Small intestine (tissue), 7 donors: Measurements from ENCODE around the gene LYRM4. TPM values are rescaled to one million over a fixed set of nuclear protein-coding genes. Genes with fewer than 3 reads are reported as not detected.
A peak's percentile ranks its signal among the peaks of the same experiment; 100 is the strongest.

Experiments used
- DNase-seq, 2 donors: peaks; one replicate each; pipeline versions ENCODE4 v3.0.0 to v3.0.0-alpha.2; 2013
- FAIRE-seq: peaks from 2 replicates; lab custom pipeline; 2012; peaks lifted over from hg19 to GRCh38; lab: Jason Lieb, UNC
- H3K27ac ChIP-seq, 3 donors: one replicate each; pipeline ENCODE4 v1.5.1; 2013; ENCODE audit warnings: low read length in 2 of 3, mild to moderate bottlenecking in 2 of 3, control low read depth in 1 of 3, inconsistent platforms in 1 of 3, low read depth in 1 of 3, moderate library complexity in 1 of 3
- H3K27me3 ChIP-seq, 3 donors: one replicate each; pipeline ENCODE4 v1.6.1; 2013; ENCODE audit warnings: low read length in 3 of 3, inconsistent platforms in 1 of 3; ENCODE audit not compliant: control insufficient read depth in 3 of 3, insufficient read depth in 3 of 3
- H3K36me3 ChIP-seq, 3 donors: one replicate each; pipeline ENCODE4 v1.6.1; 2013; ENCODE audit warnings: low read length in 3 of 3, inconsistent platforms in 1 of 3, low read depth in 1 of 3, mild to moderate bottlenecking in 1 of 3, moderate library complexity in 1 of 3; ENCODE audit not compliant: control insufficient read depth in 3 of 3, insufficient read depth in 2 of 3
- H3K4me1 ChIP-seq, 3 donors: one replicate each; pipeline ENCODE4 v1.6.1; 2013; ENCODE audit warnings: low read length in 2 of 3, inconsistent platforms in 1 of 3, low read depth in 1 of 3, mild to moderate bottlenecking in 1 of 3, moderate library complexity in 1 of 3; ENCODE audit not compliant: control insufficient read depth in 3 of 3, insufficient read depth in 2 of 3
- H3K4me3 ChIP-seq, 3 donors: one replicate each; pipeline ENCODE4 v1.5.1; 2013; ENCODE audit warnings: low read length in 3 of 3, control low read depth in 1 of 3, inconsistent platforms in 1 of 3, low read depth in 1 of 3, mild to moderate bottlenecking in 1 of 3, moderate library complexity in 1 of 3
- H3K9me3 ChIP-seq, 2 donors: one replicate each; pipeline ENCODE4 v1.6.1; 2013; ENCODE audit warnings: low read depth in 1 of 2, low read length in 1 of 2; ENCODE audit not compliant: control insufficient read depth in 2 of 2, insufficient read depth in 1 of 2
- WGBS, 3 donors: extraction: QIAGEN DNeasy Blood & Tissue Kit; methylation state at CpG; one replicate each; pipeline ENCODE4 v1.1.7; 2013; 5-methylcytosine and 5-hydroxymethylcytosine counted together
- polyA plus RNA-seq, 4 donors: library from polyadenylated mRNA; stranded (reverse) in 3 of 4; unstranded in 1 of 4; fragments of 200-250 nt in 3 of 4; fragments of 120-200 nt in 1 of 4; gene quantifications; one replicate each; pipeline versions ENCODE4 v1.2.1 to v1.2.3, GENCODE V29; 2013
- donor health status: healthy with polysubstance abuse.
- donor health status: control.
- donor health status: control.
- donor health status: Bipolar disorder and iron deficiency.
- donor health status: healthy.

LYRM4 gene
- polyA plus RNA-seq, 4 donors = 6.5 to 20.5 (median 14.3) TPM

- FAIRE-seq = no peak
- DNase-seq = no peak
- no peak overlapping the region for H3K4me3 ChIP-seq
- H3K9me3 ChIP-seq = no peaks in the 10 kb centered on the region
- peaks cover 0 to under 1% (median 0%) of the 10 kb centered on the region in 3 donors for H3K36me3 ChIP-seq
- H3K27ac ChIP-seq = no peak overlapping the region
- H3K27me3 ChIP-seq = no peaks in the 10 kb centered on the region
- peaks cover 0 to 21% (median 4%) of the 10 kb centered on the region in 3 donors for H3K4me1 ChIP-seq
- 67 to 85% (median 72%) methylated on average over 10 of the region's 10 CpGs for WGBS, 3 donors
Observed at GRCh38 chr6:5302220-5302946, 41.6 kb upstream of the LYRM4 start.

GRCh38 chr6:5300206-5300764 is 39.5 kb upstream of the LYRM4 start:
- H3K4me3 ChIP-seq = no peak overlapping the region
- WGBS, 3 donors = 62 to 78% (median 66%) methylated on average over 1 of the region's 1 CpG
- DNase-seq (no peak), FAIRE-seq (no peak)
- H3K9me3 ChIP-seq = no peaks in the 10 kb centered on the region
- H3K4me1 ChIP-seq = peaks cover 0 to 8% (median 0%) of the 10 kb centered on the region in 3 donors
- H3K27me3 ChIP-seq = no peaks in the 10 kb centered on the region
- no peak overlapping the region for H3K27ac ChIP-seq
- peaks cover 0 to 2% (median 0%) of the 10 kb centered on the region in 3 donors for H3K36me3 ChIP-seq

GRCh38 chr6:5295623-5296022 is 34.9 kb upstream of the LYRM4 start:
- H3K36me3 ChIP-seq = peaks cover 0 to 2% (median 0%) of the 10 kb centered on the region in 3 donors
- 83 to 89% (median 89%) methylated on average over 7 of the region's 7 CpGs for WGBS, 3 donors
- no peak for FAIRE-seq
- no peaks in the 10 kb centered on the region for H3K9me3 ChIP-seq
- DNase-seq = no peak
- H3K4me1 ChIP-seq = peaks cover 0 to 16% (median 1%) of the 10 kb centered on the region in 3 donors
- H3K27me3 ChIP-seq = no peaks in the 10 kb centered on the region
- no peak overlapping the region for H3K27ac ChIP-seq
- H3K4me3 ChIP-seq = no peak overlapping the region

GRCh38 chr6:5294392-5295211 is 33.9 kb upstream of the LYRM4 start:
- FAIRE-seq = no peak
- Histone ChIP-seq H3K9me3 (no peaks in the 10 kb centered on the region), H3K4me1 (peaks cover 0 to 16% (median 1%) of the 10 kb centered on the region in 3 donors), H3K27ac (peak overlapping the region in 1 of 3 donors; percentile 64), H3K4me3 (no peak overlapping the region), H3K27me3 (no peaks in the 10 kb centered on the region), H3K36me3 (peaks cover 0 to 2% (median 0%) of the 10 kb centered on the region in 3 donors)
- WGBS, 3 donors = 78 to 87% (median 80%) methylated on average over 11 of the region's 11 CpGs
- peak; percentile 5 to 54 for DNase-seq

GRCh38 chr6:5293692-5294091 is 32.9 kb upstream of the LYRM4 start:
- no peak for FAIRE-seq

GRCh38 chr6:5292154-5292553 is 31.4 kb upstream of the LYRM4 start:
- Histone ChIP-seq H3K27me3 (no peaks in the 10 kb centered on the region), H3K27ac (no peak overlapping the region), H3K4me3 (no peak overlapping the region), H3K9me3 (no peaks in the 10 kb centered on the region), H3K36me3 (no peaks in the 10 kb centered on the region), H3K4me1 (peaks cover 0 to 12% (median 1%) of the 10 kb centered on the region in 3 donors)
- no peak for DNase-seq
- no peak for FAIRE-seq
- WGBS, 3 donors = 70 to 88% (median 72%) methylated on average over 1 of the region's 1 CpG

More at GRCh38 chr6:5293692-5294091, 32.9 kb upstream of the LYRM4 start:
- 51 to 76% (median 59%) methylated on average over 2 of the region's 2 CpGs for WGBS, 3 donors
- Histone ChIP-seq H3K36me3 (peaks cover 0 to 2% (median 0%) of the 10 kb centered on the region in 3 donors), H3K27me3 (no peaks in the 10 kb centered on the region), H3K9me3 (no peaks in the 10 kb centered on the region), H3K27ac (peak overlapping the region in 1 of 3 donors; percentile 64), H3K4me3 (no peak overlapping the region), H3K4me1 (peaks cover 0 to 16% (median 1%) of the 10 kb centered on the region in 3 donors)
- no peak for DNase-seq

GRCh38 chr6:5290500-5290899 is 29.8 kb upstream of the LYRM4 start:
- H3K27ac ChIP-seq = no peak overlapping the region
- H3K9me3 ChIP-seq = no peaks in the 10 kb centered on the region
- H3K27me3 ChIP-seq = no peaks in the 10 kb centered on the region
- DNase-seq (no peak), FAIRE-seq (no peak)
- peaks cover 0 to 12% (median 1%) of the 10 kb centered on the region in 3 donors for H3K4me1 ChIP-seq
- H3K36me3 ChIP-seq = no peaks in the 10 kb centered on the region
- H3K4me3 ChIP-seq = no peak overlapping the region

- no peak overlapping the region for H3K4me3 ChIP-seq
- no peaks in the 10 kb centered on the region for H3K9me3 ChIP-seq
- H3K36me3 ChIP-seq = no peaks in the 10 kb centered on the region
- no peak overlapping the region for H3K27ac ChIP-seq
- no peaks in the 10 kb centered on the region for H3K27me3 ChIP-seq
- FAIRE-seq (no peak), DNase-seq (no peak)
- peaks cover 0 to 12% (median 1%) of the 10 kb centered on the region in 3 donors for H3K4me1 ChIP-seq
- WGBS, 3 donors = 88 to 92% (median 91%) methylated on average over 1 of the region's 1 CpG
Observed at GRCh38 chr6:5290097-5290496, 29.3 kb upstream of the LYRM4 start.
